Natural killer cell treated with Interleukin-12 subunit alpha and Interleukin-12 subunit beta and Interleukin-15 and Interleukin-18, amount 100 ng/mL, for 72 hours (primary cell): Measurements from ENCODE around the gene COQ8A. TPM values are rescaled to one million over a fixed set of nuclear protein-coding genes. Genes with fewer than 3 reads are reported as not detected.
A peak's percentile ranks its signal among the peaks of the same experiment; 100 is the strongest.
"Not testable (repeated sequence)": the region's sequence is repeated elsewhere in the genome, so short reads cannot be mapped to it uniquely, and the experiment has no call there.

Source experiments
- ATAC-seq, 2 donors: fragments of 150-1000 bp; cut with Tn5 transposase in 1 of 2; sonication (Bioruptor Pico), chemical (Tn5 transposase) in 1 of 2; 2 replicates each; pipeline ENCODE4 v1.10.0; 2021
- DNase-seq: peaks from one replicate; pipeline ENCODE4 v3.0.0; 2022; ENCODE audit warnings: low spot score
- H3K27ac Mint-ChIP-seq, 2 donors: 1 replicate in 1 of 2; 2 replicates in 1 of 2; pipeline ENCODE4 v1.8.0; 2022; ENCODE audit warnings: mixed read lengths in 2 of 2, mild to moderate bottlenecking in 1 of 2, moderate library complexity in 1 of 2
- H3K27me3 Mint-ChIP-seq, 2 donors: 1 replicate in 1 of 2; 2 replicates in 1 of 2; pipeline ENCODE4 v1.8.0; 2022; ENCODE audit warnings: mixed read lengths in 2 of 2
- H3K36me3 Mint-ChIP-seq: one replicate; pipeline ENCODE4 v1.8.0; 2022; ENCODE audit warnings: mixed read lengths
- H3K4me1 Mint-ChIP-seq, 2 donors: 1 replicate in 1 of 2; 2 replicates in 1 of 2; pipeline ENCODE4 v1.8.0; 2022; ENCODE audit warnings: low read depth in 2 of 2, mixed read lengths in 2 of 2, mild to moderate bottlenecking in 1 of 2
- H3K4me3 Mint-ChIP-seq: one replicate; pipeline ENCODE4 v1.8.0; 2022; ENCODE audit warnings: mixed read lengths
- H3K9me3 Mint-ChIP-seq: 2 replicates; pipeline ENCODE4 v1.8.0; 2022; ENCODE audit warnings: mixed read lengths
- total RNA-seq, 2 donors: library from RNA; stranded (reverse); gene quantifications; one replicate each; pipeline ENCODE4 v1.2.3, GENCODE V29; 2022

COQ8A gene
- total RNA-seq, 2 donors from 2014 or later, result 12.3 to 28.4 TPM

DNA sequence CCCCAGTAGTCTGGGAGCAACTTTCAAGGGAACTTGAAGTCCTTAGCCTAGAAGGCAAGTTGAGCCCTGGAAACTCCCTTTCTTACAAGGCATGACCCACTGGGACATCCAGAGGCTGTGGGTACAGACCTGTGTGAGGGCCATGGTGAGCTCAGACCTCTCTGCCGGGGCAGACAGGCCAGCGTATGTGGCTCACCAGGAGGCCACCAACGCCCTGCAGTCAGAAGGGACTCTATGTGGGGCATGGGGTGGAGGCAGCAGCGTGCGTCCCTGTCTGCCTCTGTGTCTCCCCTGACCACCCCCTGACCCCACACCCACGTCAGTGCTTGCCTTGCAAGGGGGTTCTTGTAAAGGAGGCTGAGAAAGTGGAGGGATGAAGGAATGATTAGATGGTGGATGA, 10.8 kb downstream of the COQ8A start:
- H3K4me3 Mint-ChIP-seq, result no peak overlapping the region
- no peaks in the 10 kb centered on the region for H3K36me3 Mint-ChIP-seq
- peaks cover 18 to 23% of the 10 kb centered on the region in 2 donors for H3K4me1 Mint-ChIP-seq
- no peaks in the 10 kb centered on the region for H3K9me3 Mint-ChIP-seq
- DNase-seq (no peak), ATAC-seq (no peak)
- H3K27me3 Mint-ChIP-seq, result no peaks in the 10 kb centered on the region
- H3K27ac Mint-ChIP-seq, result no peak overlapping the region

GRCh38 chr1:226951286-226952117, 11.4 kb downstream of the COQ8A start:
- Mint-ChIP-seq H3K36me3 (no peaks in the 10 kb centered on the region), H3K4me3 (no peak overlapping the region), H3K4me1 (peaks cover 13 to 20% of the 10 kb centered on the region in 2 donors), H3K9me3 (no peaks in the 10 kb centered on the region), H3K27ac (no peak overlapping the region), H3K27me3 (no peaks in the 10 kb centered on the region)
- ATAC-seq, result peak in 1 of 2 donors; percentile 45
- DNase-seq, result no peak

DNA sequence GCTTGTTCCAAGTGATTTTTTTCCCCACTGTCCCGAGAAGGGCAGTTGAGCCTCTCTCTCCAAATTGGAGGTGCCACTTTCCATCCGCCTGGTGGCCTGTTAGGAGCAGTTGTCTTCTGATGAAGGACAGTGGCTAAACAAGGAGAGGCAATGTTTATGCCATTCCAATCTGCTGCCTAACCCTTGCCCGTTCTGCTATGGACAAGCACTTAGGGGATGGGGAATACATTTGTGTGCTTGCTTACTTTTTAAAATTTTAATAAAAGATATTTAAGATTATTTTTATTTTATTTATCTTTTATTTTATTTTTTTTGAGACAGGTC, 12.0 kb downstream of the COQ8A start:
- DNase-seq (no peak), ATAC-seq (no peak)
- Mint-ChIP-seq H3K27ac (no peak overlapping the region), H3K36me3 (no peaks in the 10 kb centered on the region), H3K9me3 (no peaks in the 10 kb centered on the region), H3K27me3 (no peaks in the 10 kb centered on the region), H3K4me1 (peaks cover 10 to 20% of the 10 kb centered on the region in 2 donors), H3K4me3 (no peak overlapping the region)

DNA sequence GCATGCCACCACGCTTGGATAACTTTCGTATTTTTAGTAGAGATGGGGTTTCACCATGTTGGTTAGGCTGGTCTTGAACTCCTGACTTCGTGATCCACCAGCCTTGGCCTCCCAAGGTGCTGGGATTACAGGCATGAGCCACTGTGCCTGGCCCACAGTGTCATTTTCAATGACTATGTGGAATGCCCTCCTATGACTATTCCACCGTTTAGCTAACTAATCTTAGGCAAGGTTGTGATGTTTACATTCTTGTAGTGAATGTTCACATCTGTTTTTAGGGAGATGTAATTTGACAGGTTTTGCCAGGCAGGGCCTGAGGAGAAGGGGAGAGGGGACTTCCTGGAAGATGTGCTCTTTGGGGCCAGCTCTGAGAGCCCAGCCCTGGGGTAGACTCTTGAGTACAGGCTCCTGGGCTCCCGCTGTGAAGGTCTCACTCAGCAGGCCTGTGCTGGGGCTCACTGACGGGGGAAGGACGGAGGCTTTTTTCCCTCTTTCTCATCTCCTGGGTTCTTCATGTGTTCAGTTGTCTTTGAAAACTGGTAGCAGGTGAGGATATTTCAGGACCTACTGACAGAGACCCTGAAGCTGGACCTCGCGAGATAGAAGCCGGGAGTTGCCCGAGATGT, 13.2 kb downstream of the COQ8A start:
- ATAC-seq (no peak), DNase-seq (no peak)
- Mint-ChIP-seq H3K4me3 (no peak overlapping the region), H3K9me3 (no peaks in the 10 kb centered on the region), H3K36me3 (no peaks in the 10 kb centered on the region), H3K27ac (peak overlapping the region in 1 of 2 donors; percentile 18), H3K27me3 (no peaks in the 10 kb centered on the region), H3K4me1 (peaks cover 12 to 18% of the 10 kb centered on the region in 2 donors)

GRCh38 chr1:226954337-226954736, 14.2 kb downstream of the COQ8A start:
- ATAC-seq (no peak), DNase-seq (no peak)
- Mint-ChIP-seq H3K9me3 (no peaks in the 10 kb centered on the region), H3K4me3 (no peak overlapping the region), H3K27me3 (no peaks in the 10 kb centered on the region), H3K4me1 (peaks cover 19 to 24% of the 10 kb centered on the region in 2 donors), H3K27ac (peak overlapping the region in 1 of 2 donors; percentile 5), H3K36me3 (no peaks in the 10 kb centered on the region)

DNA sequence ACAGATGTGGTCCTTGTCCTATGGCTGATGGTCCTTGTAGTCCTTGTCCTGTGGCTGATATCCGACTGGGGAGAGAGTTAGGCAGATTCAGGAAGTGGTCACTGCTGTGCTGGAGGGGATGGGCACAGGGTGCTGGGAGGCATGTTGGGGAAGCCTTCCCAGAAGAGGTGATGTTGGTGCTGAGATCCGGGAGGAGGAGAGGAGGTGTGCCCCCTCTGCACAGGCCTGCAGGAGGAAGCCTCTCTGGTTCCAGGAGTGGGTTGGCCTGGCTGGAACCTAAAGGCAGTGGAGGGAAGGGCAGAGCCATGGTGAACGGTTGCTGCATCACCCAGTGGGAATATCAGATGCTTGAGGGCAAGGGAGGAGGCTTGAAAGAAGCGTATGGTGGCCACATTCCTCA, 14.7 kb downstream of the COQ8A start:
- ATAC-seq (no peak), DNase-seq (no peak)
- Mint-ChIP-seq H3K9me3 (no peaks in the 10 kb centered on the region), H3K36me3 (no peaks in the 10 kb centered on the region), H3K27me3 (no peaks in the 10 kb centered on the region), H3K27ac (peak overlapping the region in 1 of 2 donors; percentile 5), H3K4me3 (no peak overlapping the region), H3K4me1 (peaks cover 22 to 28% of the 10 kb centered on the region in 2 donors)

DNA sequence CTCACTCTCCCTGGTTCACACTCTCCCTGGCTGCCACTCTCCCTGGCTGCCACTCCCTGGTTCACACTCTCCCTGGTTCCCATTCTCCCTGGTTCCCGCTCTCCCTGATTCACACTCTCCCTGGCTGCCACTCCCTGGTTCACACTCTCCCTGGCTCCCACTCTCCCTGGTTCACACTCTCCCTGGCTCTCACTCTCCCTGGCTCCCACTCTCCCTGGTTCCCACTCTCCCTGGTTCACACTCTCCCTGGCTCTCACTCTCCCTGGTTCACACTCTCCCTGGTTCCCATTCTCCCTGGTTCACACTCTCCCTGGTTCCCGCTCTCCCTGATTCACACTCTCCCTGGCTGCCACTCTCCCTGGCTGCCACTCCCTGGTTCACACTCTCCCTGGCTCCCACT, 15.8 kb downstream of the COQ8A start:
- H3K27ac Mint-ChIP-seq, H3K27me3 Mint-ChIP-seq, DNase-seq, H3K4me3 Mint-ChIP-seq, H3K9me3 Mint-ChIP-seq, H3K36me3 Mint-ChIP-seq, ATAC-seq: not testable (repeated sequence)
- peaks cover 22 to 28% of the 10 kb centered on the region in 2 donors for H3K4me1 Mint-ChIP-seq

GRCh38 chr1:226956942-226957713, 17.0 kb downstream of the COQ8A start:
- DNase-seq (peak; percentile 18), ATAC-seq (no peak)
- H3K9me3 Mint-ChIP-seq, result no peaks in the 10 kb centered on the region
- H3K36me3 Mint-ChIP-seq, result no peaks in the 10 kb centered on the region
- no peaks in the 10 kb centered on the region for H3K27me3 Mint-ChIP-seq
- H3K27ac Mint-ChIP-seq, result no peak overlapping the region
- H3K4me1 Mint-ChIP-seq, result peaks cover 22 to 26% of the 10 kb centered on the region in 2 donors
- H3K4me3 Mint-ChIP-seq, result no peak overlapping the region

DNA sequence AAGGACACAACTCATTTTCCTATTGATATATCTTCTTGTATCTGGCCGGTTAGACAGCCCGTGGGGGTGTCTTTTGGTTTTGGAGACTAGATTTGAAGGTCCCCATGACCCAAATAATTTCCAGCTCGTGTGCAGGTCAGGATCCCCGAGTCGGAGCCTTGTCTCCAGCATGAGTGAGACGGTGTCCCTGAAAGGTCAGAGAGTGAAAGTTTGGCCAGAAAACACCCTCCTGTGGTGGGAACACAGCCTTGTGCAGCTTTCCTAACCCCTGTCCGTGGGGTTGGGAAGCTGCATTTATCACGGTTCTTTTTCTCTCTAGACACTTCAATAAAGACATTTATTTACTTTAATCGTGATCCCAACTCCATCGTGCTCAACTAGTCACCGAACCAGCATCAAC, 17.6 kb downstream of the COQ8A start:
- H3K27me3 Mint-ChIP-seq, result no peaks in the 10 kb centered on the region
- no peak for DNase-seq
- H3K36me3 Mint-ChIP-seq, result no peaks in the 10 kb centered on the region
- ATAC-seq, result no peak
- H3K4me1 Mint-ChIP-seq, result peaks cover 22 to 26% of the 10 kb centered on the region in 2 donors
- no peak overlapping the region for H3K27ac Mint-ChIP-seq
- no peak overlapping the region for H3K4me3 Mint-ChIP-seq
- H3K9me3 Mint-ChIP-seq, result no peaks in the 10 kb centered on the region

DNA sequence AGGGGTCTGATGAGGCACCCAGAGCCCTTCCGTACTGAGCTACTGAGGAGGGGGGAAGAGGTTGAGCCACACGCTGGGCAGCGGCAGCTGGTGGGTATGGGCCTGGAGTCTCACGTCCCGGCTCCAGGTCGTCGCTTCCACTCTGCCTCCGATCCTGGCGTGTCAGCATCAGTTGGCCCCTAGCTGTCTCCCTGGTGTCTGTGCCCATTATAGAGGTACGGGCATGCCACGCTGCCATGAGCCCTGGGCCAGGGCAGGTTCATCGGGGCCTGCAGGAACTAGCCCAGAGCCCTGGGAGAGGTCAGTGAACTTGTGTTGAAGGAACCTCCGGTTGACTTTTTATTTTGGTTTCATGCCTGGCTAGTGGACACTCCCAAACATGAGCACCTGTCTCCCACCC, 18.2 kb downstream of the COQ8A start:
- H3K27ac Mint-ChIP-seq, result no peak overlapping the region
- ATAC-seq (no peak), DNase-seq (peak; percentile 34)
- H3K27me3 Mint-ChIP-seq, result no peaks in the 10 kb centered on the region
- H3K9me3 Mint-ChIP-seq, result no peaks in the 10 kb centered on the region
- peaks cover 22 to 23% of the 10 kb centered on the region in 2 donors for H3K4me1 Mint-ChIP-seq
- no peaks in the 10 kb centered on the region for H3K36me3 Mint-ChIP-seq
- H3K4me3 Mint-ChIP-seq, result no peak overlapping the region

- Mint-ChIP-seq H3K27me3 (no peaks in the 10 kb centered on the region), H3K36me3 (no peaks in the 10 kb centered on the region), H3K4me1 (peaks cover 14 to 18% of the 10 kb centered on the region in 2 donors), H3K4me3 (no peak overlapping the region), H3K9me3 (no peaks in the 10 kb centered on the region), H3K27ac (no peak overlapping the region)
- peak; percentile 5 for DNase-seq
- ATAC-seq, result peak in 1 of 2 donors; percentile 22
These were observed 20.2 kb downstream of the COQ8A start for GRCh38 chr1:226960256-226960655.

DNA sequence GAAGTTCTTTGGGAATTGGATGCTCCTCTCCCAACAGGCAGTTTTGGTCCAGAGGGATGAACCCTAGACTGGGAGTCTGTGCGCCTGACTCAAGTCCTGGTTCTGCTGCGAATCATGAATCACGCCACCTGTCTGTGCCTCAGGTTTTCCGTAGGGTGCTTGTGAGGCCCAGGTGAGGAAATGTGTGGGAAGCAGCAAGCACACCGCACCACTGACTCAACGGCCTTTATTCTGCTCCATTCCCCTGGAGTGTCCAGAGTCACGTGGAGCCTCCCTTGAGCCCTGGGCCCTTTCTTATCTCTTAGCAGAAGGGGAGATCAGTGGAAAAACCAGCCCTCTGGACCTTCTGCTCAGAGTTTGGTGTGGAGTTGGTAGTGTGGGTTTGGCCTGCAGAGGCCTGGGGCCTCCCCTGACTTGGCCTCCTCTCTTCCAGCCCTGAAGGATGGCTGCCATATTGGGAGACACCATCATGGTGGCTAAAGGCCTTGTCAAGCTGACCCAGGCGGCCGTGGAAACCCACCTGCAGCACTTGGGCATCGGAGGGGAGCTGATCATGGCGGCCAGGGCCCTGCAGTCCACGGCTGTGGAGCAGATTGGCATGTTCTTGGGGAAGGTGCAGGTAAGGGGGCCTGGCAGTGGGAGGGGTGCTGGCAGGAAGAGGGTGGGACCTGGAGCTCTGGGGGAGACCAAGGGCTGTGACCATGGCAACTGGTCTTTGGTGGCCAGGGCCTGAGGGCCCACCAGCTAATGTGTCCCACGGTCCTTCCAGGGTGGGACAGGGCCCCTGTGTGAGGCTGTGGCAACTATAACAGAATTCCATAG, 21.1 kb downstream of the COQ8A start:
- no peaks in the 10 kb centered on the region for H3K27me3 Mint-ChIP-seq
- no peaks in the 10 kb centered on the region for H3K36me3 Mint-ChIP-seq
- DNase-seq (peak; percentile 58), ATAC-seq (no peak)
- peaks cover 14 to 18% of the 10 kb centered on the region in 2 donors for H3K4me1 Mint-ChIP-seq
- H3K4me3 Mint-ChIP-seq, result no peak overlapping the region
- H3K9me3 Mint-ChIP-seq, result no peaks in the 10 kb centered on the region
- no peak overlapping the region for H3K27ac Mint-ChIP-seq
